MM.1S (cell line): ENCODE measurements around the gene B4GALNT3.

Source experiments
- CTCF ChIP-seq: fragments of 300-600 bp; sonication (generic); IDR thresholded peaks from 2 replicates; pipeline ENCODE4 v1.5.1; 2016; ENCODE audit warnings: antibody characterized with exemption, low read length, mixed read lengths
- EZH2 ChIP-seq: fragments of 300-600 bp; sonication (generic); optimal IDR thresholded peaks from 2 replicates; pipeline ENCODE3; 2017; ENCODE audit warnings: low read depth, mild to moderate bottlenecking, antibody characterized with exemption, low read length, mixed read lengths

GRCh38 chr12:473198-473597 lies 13.5 kb downstream of the B4GALNT3 start:
- no peak for TF ChIP-seq EZH2
- TF ChIP-seq CTCF = no peak
